OCI-M1 (cell line): ENCODE data around the gene SMOC2.

ENCODE experiments used
- DNase-seq: peaks from one replicate; lab custom pipeline; 2025; lab: John Stamatoyannopoulos, UW

SMOC2 gene

GRCh38 chr6:168516944-168517741, 76.2 kb downstream of the SMOC2 start:
- DNase-seq: no peak

- no peak for DNase-seq
Measured at GRCh38 chr6:168517742-168518347, 76.9 kb downstream of the SMOC2 start.

- DNase-seq: no peak
Measured at GRCh38 chr6:168518348-168518745, 77.4 kb downstream of the SMOC2 start.

GRCh38 chr6:168518867-168519266, 77.9 kb downstream of the SMOC2 start:
- no peak for DNase-seq

DNA sequence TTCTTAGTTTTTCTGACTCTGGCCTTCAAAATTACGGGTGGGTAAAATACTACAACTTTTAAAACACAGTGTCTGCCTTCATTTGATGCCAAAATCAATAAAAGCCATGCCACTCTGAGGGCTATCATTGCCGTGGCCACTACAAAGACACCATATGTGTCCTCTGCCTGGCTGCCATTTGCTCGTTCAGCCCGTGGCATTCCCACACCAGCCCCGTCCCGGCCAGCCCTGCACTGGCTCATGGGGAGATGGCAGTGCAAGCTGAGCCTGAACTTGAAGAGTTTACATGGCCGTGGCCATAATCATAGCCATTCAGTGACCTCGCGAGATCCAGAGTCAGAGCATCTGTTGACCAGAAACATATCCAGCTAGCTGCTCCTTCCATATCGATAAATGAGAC, 79.2 kb downstream of the SMOC2 start:
- DNase-seq: no peak

GRCh38 chr6:168524571-168525001, 83.6 kb downstream of the SMOC2 start:
- DNase-seq: no peak

- no peak for DNase-seq
Measured at GRCh38 chr6:168525114-168525513, 84.1 kb downstream of the SMOC2 start.

- DNase-seq: no peak
Measured at GRCh38 chr6:168525926-168526630, 85.1 kb downstream of the SMOC2 start.

GRCh38 chr6:168526841-168527281, 85.9 kb downstream of the SMOC2 start:
- DNase-seq: no peak

- no peak for DNase-seq
Measured at GRCh38 chr6:168527451-168528210, 86.6 kb downstream of the SMOC2 start.

DNA sequence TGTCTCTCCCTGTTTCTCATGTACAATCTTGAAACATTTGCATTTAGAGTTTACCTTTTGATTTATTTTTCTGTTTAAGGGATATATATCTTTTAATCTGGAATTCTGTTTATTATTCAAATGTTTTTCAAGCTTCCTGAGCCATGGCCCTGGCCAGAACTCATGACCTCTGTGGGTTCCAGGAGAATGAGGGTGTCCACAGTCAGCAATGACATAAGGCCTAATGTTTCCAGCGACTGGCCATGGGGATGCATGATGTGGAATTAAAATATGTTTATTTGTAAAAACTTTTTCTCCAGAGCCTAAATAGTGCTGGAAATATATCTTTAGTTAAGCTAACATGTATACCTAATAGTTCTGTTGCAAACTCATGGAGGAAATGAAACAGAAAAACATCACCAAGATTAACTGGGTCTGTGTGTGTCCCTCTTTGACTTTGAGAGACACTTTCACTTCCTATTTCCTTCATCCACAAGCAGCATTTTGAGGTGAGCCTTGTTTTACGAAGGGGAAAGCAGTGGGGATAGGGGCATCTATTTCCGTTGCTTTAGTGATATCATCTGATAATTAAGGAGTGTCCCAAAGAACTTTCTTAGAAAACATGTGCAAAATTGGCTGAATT, 87.6 kb downstream of the SMOC2 start:
- DNase-seq: no peak

DNA sequence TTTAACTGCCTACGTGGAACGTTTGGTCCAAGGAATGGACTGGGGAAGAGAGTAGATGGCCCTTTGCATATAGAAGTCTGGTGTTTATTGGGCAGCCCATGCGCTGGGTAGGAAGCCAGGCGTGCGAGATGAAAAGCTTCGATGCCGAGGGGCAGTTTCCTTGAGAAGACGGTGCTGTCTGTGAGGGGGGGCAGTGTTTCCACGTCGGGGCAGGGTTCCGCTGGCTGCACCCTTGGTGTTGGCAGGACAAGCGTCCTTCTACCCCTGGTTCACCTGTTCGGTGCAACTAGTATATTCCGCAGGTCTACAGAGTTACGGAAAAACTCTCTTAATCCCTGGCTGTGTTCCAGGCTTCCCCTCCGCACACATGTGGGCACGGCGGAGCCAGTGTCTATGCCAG, 88.2 kb downstream of the SMOC2 start:
- DNase-seq: no peak

DNA sequence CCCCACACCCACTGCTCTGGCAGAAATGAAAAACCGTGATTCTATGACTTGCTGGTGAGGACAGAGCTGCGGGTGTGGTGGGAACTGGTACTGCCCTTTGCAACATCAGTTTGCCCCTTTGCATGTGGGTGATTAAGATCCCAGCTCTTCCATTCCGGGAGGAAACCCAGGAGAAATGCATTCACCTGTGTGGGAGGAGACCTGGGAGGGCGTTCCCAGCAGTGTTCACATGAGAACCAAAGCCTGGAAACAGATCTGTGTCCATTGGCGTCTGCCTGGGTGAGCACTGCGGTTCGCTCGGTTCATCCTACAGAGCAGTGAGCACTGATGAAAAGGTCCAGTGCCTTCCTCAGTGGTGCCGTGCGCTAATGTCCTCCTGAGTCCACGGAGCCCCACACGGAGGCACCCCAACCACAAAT, 89.7 kb downstream of the SMOC2 start:
- DNase-seq: no peak

- no peak for DNase-seq
Measured at GRCh38 chr6:168532070-168532469, 91.1 kb downstream of the SMOC2 start.

GRCh38 chr6:168533414-168533813, 92.4 kb downstream of the SMOC2 start:
- DNase-seq: no peak

- DNase-seq: no peak
Measured at GRCh38 chr6:168534265-168534664, 93.3 kb downstream of the SMOC2 start.

DNA sequence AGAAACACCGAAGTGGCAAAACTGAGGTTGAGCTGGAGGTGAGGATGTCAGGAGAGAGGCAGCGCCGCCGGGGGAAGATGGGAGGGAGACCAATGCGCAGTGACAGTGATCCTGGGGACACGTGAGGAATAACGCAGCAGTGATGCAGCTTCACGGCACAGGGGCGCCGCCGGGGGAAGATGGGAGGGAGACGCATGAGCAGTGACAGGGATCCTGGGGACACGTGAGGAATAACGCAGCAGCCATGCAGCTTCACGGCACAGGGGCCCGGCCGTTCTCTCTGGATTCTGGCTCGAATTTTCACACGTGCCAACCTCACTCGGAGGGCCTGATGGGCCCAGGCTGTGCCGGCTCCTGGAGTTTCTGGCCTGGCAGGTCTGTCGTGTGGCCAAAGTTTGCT, 94.7 kb downstream of the SMOC2 start:
- no peak for DNase-seq

DNA sequence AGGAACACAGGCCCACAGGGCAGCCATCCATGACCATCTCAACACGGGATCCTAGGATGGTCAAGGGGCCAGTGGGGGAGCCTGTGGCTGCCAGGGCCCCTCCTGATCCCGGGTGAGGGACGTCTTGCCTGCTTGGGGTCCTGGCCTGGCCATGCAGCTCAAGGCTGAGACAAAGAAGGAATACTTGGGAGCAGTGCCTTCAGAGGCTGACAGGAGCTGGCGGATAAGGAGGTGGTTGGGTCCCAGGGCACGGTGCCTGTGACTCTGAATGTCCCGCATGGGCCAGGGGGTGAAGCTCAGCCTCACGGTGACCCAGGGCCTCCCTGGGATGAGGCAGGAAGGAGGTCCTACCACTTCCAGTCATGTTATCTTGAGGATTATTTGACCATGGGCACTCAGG, 95.2 kb downstream of the SMOC2 start:
- no peak for DNase-seq

GRCh38 chr6:168536665-168537539, 95.9 kb downstream of the SMOC2 start:
- DNase-seq: no peak

- no peak for DNase-seq
Measured at GRCh38 chr6:168537540-168537884, 96.5 kb downstream of the SMOC2 start.
